Measurements from ENCODE around the gene TMEM179. TPM values are rescaled to one million over a fixed set of nuclear protein-coding genes. Genes with fewer than 3 reads are reported as not detected.

The TMEM179 gene
- total and polyA plus RNA-seq, 9 donors: 0.19 to 0.30 (median 0.22) TPM; not detected in 6

- intact Hi-C loops (cut with DNase I): loop anchor here in 1 of 4 donors (5.0 to 10.0 kb wide), 2 partner anchors 505 to 567 kb away; partner anchors contain the start of gene KIF26A
- no peak for TF ChIP-seq EP300 (IDR thresholded peaks at IDR 0.05)
- TF ChIP-seq POLR2A (IDR thresholded peaks at IDR 0.05): no peak
- no peak for TF ChIP-seq CTCF (IDR thresholded peaks at IDR 0.05)
- H3K27ac ChIP-seq: no peak overlapping the region
- no peaks in the 10 kb centered on the region for H3K4me1 ChIP-seq (ENCODE audit: insufficient read depth)
- H3K36me3 ChIP-seq: no peaks in the 10 kb centered on the region
- H3K4me3 ChIP-seq: no peak overlapping the region
- no peaks in the 10 kb centered on the region for H3K27me3 ChIP-seq
- no peak for DNase-seq
- 55 to 61% (median 60%) methylated on average over 23 of the region's 23 CpGs for WGBS, 3 donors
- no peaks in the 10 kb centered on the region for H3K9me3 ChIP-seq
These were observed 37.4 kb upstream of the TMEM179 start for GRCh38 chr14:104641753-104642539.

GRCh38 chr14:104640681-104641080 is 36.1 kb upstream of the TMEM179 start:
- WGBS, 3 donors: 73 to 80% (median 77%) methylated on average over 9 to 10 of the region's 10 CpGs
- intact Hi-C loops (cut with DNase I): loop anchor here in 1 of 4 donors (5.0 to 10.0 kb wide), 2 partner anchors 503 to 566 kb away; partner anchors contain the start of gene KIF26A
- DNase-seq: no peak
- Histone ChIP-seq H3K27me3 (no peaks in the 10 kb centered on the region), H3K4me1 (ENCODE audit: insufficient read depth) (no peaks in the 10 kb centered on the region), H3K4me3 (no peak overlapping the region), H3K9me3 (no peaks in the 10 kb centered on the region), H3K27ac (no peak overlapping the region), H3K36me3 (no peaks in the 10 kb centered on the region)
- TF ChIP-seq POLR2A (IDR thresholded peaks at IDR 0.05): no peak
- TF ChIP-seq CTCF (IDR thresholded peaks at IDR 0.05): no peak
- no peak for TF ChIP-seq EP300 (IDR thresholded peaks at IDR 0.05)

- peak; percentile 20 to 55 (median 40) for TF ChIP-seq CTCF (IDR thresholded peaks at IDR 0.05)
- no peak for TF ChIP-seq EP300 (IDR thresholded peaks at IDR 0.05)
- no peak for TF ChIP-seq POLR2A (IDR thresholded peaks at IDR 0.05)
- no peak overlapping the region for H3K27ac ChIP-seq
- no peaks in the 10 kb centered on the region for H3K36me3 ChIP-seq
- no peaks in the 10 kb centered on the region for H3K27me3 ChIP-seq
- DNase-seq: peak in 3 of 5 donors; percentile 29 to 62 (median 55)
- 4 to 5% (median 4%) methylated on average over 18 to 24 of the region's 24 CpGs for WGBS, 3 donors
- no peaks in the 10 kb centered on the region for H3K4me1 ChIP-seq (ENCODE audit: insufficient read depth)
- no peaks in the 10 kb centered on the region for H3K9me3 ChIP-seq
- no peak overlapping the region for H3K4me3 ChIP-seq
- intact Hi-C loops (cut with DNase I): loop anchor here in 1 of 4 donors (5.0 to 10.0 kb wide), 2 partner anchors 503 to 565 kb away; partner anchors contain the start of gene KIF26A
These were observed 35.4 kb upstream of the TMEM179 start for GRCh38 chr14:104639885-104640548.

- H3K4me1 ChIP-seq (ENCODE audit: insufficient read depth): no peaks in the 10 kb centered on the region
- no peaks in the 10 kb centered on the region for H3K27me3 ChIP-seq
- DNase-seq: no peak
- intact Hi-C loops (cut with DNase I): no loop called here
- no peak overlapping the region for H3K4me3 ChIP-seq
- H3K36me3 ChIP-seq: no peaks in the 10 kb centered on the region
- TF ChIP-seq EP300 (IDR thresholded peaks at IDR 0.05): no peak
- no peak for TF ChIP-seq CTCF (IDR thresholded peaks at IDR 0.05)
- TF ChIP-seq POLR2A (IDR thresholded peaks at IDR 0.05): no peak
- no peak overlapping the region for H3K27ac ChIP-seq
- WGBS, 3 donors: 53 to 64% (median 53%) methylated on average over 5 of the region's 5 CpGs
- no peaks in the 10 kb centered on the region for H3K9me3 ChIP-seq
These were observed 34.9 kb upstream of the TMEM179 start for GRCh38 chr14:104639471-104639870.

All from ovary (tissue), 9 donors.